Measurements from ENCODE around the gene ARHGAP42.

ARHGAP42 gene

GRCh38 chr11:100759856-100760255 lies 72.8 kb downstream of the ARHGAP42 start:
- DNase-seq (ENCODE audit: low spot score) = no peak

DNA sequence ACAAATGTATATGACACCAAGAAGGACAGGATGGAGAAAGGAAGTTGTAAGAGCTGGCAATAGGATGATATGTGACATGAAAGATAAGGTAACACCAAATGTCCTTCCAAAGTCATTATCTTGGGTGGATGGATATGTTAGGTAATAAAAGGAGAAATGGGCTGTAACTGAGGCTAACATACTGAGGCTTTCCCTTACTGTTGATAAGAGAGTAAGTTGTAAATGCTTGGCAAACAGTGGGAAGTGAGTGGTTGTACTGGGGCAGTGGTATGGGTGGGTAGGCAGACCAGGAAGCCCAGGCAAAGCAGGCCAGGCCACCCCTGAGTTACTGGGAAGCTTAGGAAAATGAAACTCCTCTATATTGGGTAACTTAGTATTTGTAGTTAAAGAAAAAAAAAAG lies 73.7 kb downstream of the ARHGAP42 start:
- no peak for DNase-seq (ENCODE audit: low spot score)

DNA sequence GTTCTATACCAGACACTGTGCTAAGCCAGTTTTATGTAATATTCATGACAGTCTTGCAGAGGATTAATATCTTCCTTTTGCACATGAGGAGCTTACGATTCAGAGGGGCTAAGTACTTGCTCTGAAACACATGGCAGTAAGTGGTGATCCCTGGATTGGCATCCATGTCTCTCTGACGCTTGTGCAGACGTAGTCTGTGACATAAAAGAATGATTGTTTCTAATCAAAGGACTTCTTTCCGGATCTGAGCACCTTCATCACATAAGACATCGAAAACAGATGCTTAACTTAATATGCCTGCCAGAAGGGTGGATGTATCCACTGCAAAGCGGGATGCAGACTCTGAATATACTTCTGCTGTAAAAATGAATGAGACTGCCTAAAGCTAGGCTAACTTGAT lies 74.8 kb downstream of the ARHGAP42 start:
- no peak for DNase-seq (ENCODE audit: low spot score)

DNA sequence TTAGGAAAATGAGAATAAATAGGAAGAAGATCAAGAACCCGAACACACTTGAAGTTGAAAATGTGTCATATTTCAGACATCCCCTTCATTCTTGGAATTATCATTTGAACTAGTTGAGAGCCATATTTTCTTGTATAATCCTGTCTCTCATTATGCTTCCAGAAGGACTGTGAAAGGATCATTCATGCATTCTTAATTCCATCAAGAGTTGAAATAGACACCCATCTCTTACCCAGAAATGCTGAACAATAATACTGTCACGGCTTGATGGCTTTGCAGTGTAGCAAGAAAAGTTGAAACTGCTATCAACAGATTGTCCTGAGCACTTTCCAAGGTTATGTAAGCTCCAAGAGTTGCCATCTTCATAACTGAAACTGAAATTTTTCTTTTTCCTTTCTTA lies 79.7 kb downstream of the ARHGAP42 start:
- no peak for DNase-seq (ENCODE audit: low spot score)

GRCh38 chr11:100769165-100769564 lies 82.1 kb downstream of the ARHGAP42 start:
- peak; percentile 9 for DNase-seq (ENCODE audit: low spot score)

DNA sequence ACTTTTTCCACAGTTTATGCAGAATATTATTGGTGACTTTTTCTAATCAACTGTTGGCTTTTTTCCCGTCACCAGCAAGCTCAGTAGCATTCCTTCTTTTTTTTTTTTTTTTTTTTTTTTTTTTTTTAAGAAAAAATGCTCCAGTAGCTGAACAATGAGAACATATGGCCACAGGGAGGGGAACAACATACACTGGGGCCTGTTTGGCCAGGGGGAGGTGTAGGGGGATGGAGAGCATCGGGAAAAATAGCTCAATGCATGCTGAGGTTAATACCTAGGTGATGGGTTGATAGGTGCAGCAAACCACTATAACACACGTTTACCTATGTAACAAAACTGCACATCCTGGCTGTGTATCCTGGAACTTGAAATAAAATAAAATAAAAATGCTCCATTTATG lies 82.5 kb downstream of the ARHGAP42 start:
- DNase-seq (ENCODE audit: low spot score) = no peak

DNA sequence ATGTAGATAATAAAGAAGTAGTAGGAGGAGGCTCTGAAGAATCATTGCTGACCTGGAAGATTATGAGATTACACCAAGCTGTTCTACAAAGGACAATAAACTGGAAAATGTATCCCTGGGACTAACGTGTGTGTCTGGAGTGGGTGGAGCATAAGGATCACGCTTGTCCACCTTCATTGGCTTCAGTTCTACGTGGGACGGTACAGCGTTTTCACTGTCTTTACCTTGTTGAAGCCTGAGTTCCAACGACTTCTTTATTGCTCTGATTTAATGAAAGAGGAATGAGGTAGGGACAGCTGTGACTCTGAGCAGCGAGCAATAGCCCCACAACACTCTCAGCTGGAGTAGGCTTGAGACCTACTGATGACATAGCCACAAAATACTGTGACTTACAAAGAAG lies 87.0 kb downstream of the ARHGAP42 start:
- DNase-seq (ENCODE audit: low spot score) = no peak

GRCh38 chr11:100774859-100775258 lies 87.8 kb downstream of the ARHGAP42 start:
- DNase-seq (ENCODE audit: low spot score) = no peak

DNA sequence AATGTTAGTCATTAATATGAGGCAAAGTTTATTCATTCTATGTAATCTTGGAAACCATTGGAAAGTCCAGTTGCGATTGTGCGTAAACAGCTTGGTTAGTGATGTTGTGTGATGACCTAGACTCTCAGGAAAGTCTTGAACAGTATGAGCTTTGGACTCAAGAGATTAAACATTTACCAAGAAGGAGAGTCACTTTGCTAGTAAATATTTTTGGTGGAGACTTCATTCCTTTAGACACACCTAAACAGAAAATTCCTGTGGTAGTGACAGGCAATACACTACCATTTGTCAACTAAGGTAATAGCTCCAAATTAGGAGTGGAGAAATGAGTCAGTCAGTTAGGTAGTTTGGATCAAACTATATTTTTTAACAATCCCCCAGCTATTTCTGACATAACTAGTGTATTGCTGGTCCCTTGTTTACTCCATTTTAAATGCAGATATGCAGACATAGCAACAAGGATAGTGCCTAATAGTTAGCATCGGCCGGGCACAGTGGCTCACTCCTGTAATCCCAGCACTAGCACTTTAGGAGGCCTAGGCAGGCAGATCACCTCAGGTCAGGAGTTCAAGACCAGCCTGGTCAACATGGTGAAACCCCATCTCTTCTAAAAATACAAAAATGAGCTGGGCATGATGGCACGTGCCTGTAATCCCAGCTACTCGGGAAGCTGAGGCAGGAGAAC lies 89.3 kb downstream of the ARHGAP42 start:
- DNase-seq (ENCODE audit: low spot score) = no peak

- no peak for DNase-seq (ENCODE audit: low spot score)
Observed at GRCh38 chr11:100777103-100777502, 90.0 kb downstream of the ARHGAP42 start.

GRCh38 chr11:100777736-100778135 lies 90.6 kb downstream of the ARHGAP42 start:
- DNase-seq (ENCODE audit: low spot score) = no peak

DNA sequence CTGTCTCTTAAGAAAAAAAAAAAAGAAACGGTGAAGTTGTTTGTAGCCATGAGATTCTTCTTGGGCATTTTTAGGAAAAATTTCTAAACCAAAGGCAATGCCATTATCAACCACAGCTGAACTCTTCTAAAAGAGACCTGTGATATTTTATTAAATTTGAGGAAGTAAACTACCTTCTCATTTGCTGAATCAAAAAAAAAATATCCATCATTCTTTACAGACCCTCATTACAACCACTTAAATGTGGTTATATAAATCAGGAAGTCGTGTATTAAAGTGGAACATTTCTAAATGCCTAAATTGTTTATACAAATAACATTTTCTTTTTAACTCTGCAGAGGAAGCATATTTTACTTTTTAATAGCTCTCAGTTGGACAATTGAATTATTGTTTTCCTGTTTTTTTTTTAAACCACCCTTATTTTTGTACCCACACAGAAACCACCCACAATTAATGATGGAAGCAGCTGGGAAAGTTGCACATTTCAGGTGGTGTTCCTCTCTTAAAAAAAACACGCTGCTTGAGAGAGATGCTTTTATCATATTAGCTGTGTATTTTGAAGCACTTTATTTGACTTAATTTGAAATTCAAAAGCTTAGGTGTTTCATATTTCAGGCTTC lies 91.2 kb downstream of the ARHGAP42 start:
- DNase-seq (ENCODE audit: low spot score) = no peak

DNA sequence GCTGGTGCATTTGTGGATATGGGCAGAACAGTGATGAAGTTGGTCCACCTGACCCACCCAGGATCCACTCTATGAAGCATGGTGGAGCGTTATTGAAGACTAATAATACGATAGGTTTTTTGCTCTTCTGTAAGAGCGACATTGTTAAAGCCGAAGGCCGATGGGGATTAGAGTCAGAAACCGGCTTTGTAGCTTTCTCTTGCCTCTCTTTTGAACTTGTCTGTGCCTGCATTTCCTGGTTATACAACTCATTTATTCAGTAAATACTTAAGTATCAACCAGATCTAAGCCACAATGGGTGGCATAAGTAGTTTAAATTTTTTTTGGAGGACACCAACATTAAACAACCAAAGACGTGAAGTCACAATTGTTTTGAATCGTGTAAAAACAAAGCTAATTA lies 93.4 kb downstream of the ARHGAP42 start:
- no peak for DNase-seq (ENCODE audit: low spot score)

- DNase-seq (ENCODE audit: low spot score) = no peak
Observed at GRCh38 chr11:100785148-100785983, 98.3 kb downstream of the ARHGAP42 start.

DNA sequence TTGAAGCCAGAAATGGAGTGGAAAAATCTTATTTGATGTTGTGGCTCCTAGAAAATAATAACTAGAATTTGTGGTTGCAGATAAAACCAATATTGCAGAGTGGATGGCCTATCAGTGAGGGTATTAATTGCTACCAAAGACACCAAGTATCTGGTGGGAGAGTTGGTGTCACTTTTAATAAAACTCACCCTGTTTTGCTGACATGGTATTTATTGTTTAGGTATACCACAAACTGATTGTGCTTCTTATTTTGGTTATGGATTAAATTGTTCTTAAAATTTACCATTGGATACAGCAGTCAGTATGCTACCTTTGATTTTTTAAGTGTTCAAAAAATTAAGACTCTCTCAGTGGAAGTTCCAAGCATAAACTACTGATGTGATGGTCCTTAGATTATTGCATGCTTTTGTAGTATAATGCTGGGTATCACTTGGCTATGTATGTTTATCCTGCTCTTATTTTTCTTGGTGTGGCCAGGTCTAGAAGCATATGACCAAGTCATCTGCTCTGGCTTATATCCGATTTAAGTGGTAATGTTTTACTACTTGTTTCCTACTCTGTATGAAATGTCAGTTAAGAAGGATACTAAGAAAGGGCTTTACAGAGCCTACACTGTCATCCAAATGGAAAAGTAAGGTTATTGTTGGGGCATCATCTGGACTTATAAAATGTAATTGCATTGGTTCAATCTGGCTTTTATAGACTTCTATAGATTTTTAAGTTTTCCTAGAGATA lies 101.6 kb downstream of the ARHGAP42 start:
- no peak for DNase-seq (ENCODE audit: low spot score)

- no peak for DNase-seq (ENCODE audit: low spot score)
Observed at GRCh38 chr11:100789500-100789899, 102.4 kb downstream of the ARHGAP42 start.

- no peak for DNase-seq (ENCODE audit: low spot score)
Observed at GRCh38 chr11:100790073-100790472, 103.0 kb downstream of the ARHGAP42 start.

DNA sequence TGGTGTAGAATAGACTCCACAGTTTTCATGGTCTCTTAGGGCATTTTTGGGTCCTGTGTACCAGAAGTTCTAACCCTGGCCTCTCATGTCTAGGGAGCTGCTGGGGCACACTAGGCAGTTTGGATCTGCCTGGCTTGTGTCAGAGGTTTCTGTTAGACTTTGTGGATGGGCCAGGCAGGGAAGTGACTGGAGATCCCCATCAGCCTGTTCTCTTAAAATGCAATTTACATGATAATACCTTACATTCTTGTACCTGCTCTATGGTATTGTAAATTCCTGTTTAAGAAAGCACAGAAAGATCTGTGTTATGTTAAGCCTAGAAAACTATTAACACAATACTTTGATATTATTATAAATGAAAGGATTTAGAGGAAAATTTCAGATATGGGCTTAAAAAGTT lies 104.0 kb downstream of the ARHGAP42 start:
- DNase-seq (ENCODE audit: low spot score) = no peak

DNA sequence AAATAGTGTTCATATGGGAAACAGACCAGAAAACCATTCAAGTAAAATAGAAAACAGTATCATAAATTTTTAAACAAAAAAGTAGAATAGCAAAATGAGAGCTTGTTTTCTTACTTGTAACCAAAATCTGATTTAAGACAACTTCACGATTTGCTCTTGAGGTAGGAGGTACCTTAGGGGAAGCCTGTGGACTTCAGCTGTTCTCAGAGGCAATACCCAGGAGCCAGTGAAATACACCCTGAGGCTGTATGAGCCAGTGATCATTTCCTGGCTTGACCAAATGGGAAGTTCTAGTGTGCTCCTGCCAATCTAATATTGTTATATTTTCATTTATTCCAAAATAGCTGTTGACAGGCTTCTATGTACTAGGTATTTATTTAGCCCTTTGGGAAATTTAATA lies 104.8 kb downstream of the ARHGAP42 start:
- no peak for DNase-seq (ENCODE audit: low spot score)

DNA sequence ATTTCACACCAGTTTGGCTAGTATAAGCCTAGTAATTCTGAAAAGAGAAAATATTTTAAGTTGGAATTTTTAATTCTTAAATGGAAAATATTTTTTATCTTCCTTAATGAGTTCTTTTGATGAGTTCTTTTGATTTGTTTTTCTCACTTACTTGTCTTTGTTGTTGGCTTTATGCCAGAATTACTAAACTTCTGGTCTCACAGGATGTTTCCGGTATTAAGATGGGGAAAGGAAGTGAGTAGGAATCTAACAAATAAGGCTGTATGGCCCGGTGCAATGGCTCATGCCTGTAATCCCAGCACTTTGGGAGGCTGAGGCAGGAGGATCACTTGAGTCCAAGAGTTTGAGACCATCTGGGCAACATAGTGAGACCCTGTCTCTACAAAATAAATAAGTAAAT lies 106.4 kb downstream of the ARHGAP42 start:
- DNase-seq (ENCODE audit: low spot score) = no peak

- DNase-seq (ENCODE audit: low spot score) = no peak
Observed at GRCh38 chr11:100794446-100794845, 107.4 kb downstream of the ARHGAP42 start.

GRCh38 chr11:100799445-100799844 lies 112.4 kb downstream of the ARHGAP42 start:
- DNase-seq (ENCODE audit: low spot score) = no peak
